ENCODE data around the gene FGF12.

The FGF12 gene

GRCh38 chr3:192675958-192676649 lies 51.2 kb downstream of the FGF12 start:
- DNase-seq, result no peak

- DNase-seq, result no peak
These were observed 71.7 kb downstream of the FGF12 start for GRCh38 chr3:192655628-192656027.

GRCh38 chr3:192655040-192655439 lies 72.3 kb downstream of the FGF12 start:
- no peak for DNase-seq

- DNase-seq, result no peak
These were observed 73.5 kb downstream of the FGF12 start for GRCh38 chr3:192653862-192654261.

- DNase-seq, result no peak
These were observed 74.6 kb downstream of the FGF12 start for GRCh38 chr3:192652727-192653126.

GRCh38 chr3:192651836-192652512 lies 75.4 kb downstream of the FGF12 start:
- no peak for DNase-seq

GRCh38 chr3:192645437-192645836 lies 81.9 kb downstream of the FGF12 start:
- no peak for DNase-seq

GRCh38 chr3:192642651-192643050 lies 84.7 kb downstream of the FGF12 start:
- DNase-seq, result no peak

GRCh38 chr3:192641919-192642318 lies 85.4 kb downstream of the FGF12 start:
- no peak for DNase-seq

- DNase-seq, result no peak
These were observed 87.4 kb downstream of the FGF12 start for GRCh38 chr3:192639987-192640386.

GRCh38 chr3:192637803-192638202 lies 89.5 kb downstream of the FGF12 start:
- no peak for DNase-seq

GRCh38 chr3:192636517-192637444 lies 90.6 kb downstream of the FGF12 start:
- DNase-seq, result no peak

GRCh38 chr3:192629429-192629828 lies 97.9 kb downstream of the FGF12 start:
- no peak for DNase-seq

GRCh38 chr3:192621909-192622308 lies 105.4 kb downstream of the FGF12 start:
- DNase-seq, result no peak

GRCh38 chr3:192620275-192620674 lies 107.1 kb downstream of the FGF12 start:
- DNase-seq, result no peak

- no peak for DNase-seq
These were observed 115.9 kb downstream of the FGF12 start for GRCh38 chr3:192611411-192611810.

GRCh38 chr3:192608726-192609600 lies 118.4 kb downstream of the FGF12 start:
- DNase-seq, result no peak

- DNase-seq, result no peak
These were observed 119.5 kb downstream of the FGF12 start for GRCh38 chr3:192607798-192608197.

- DNase-seq, result no peak
These were observed 129.4 kb downstream of the FGF12 start for GRCh38 chr3:192597913-192598312.

GRCh38 chr3:192597506-192597905 lies 129.8 kb downstream of the FGF12 start:
- no peak for DNase-seq

GRCh38 chr3:192578729-192579128 lies 148.6 kb downstream of the FGF12 start:
- DNase-seq, result no peak

- no peak for DNase-seq
These were observed 149.5 kb downstream of the FGF12 start for GRCh38 chr3:192577811-192578210.

- DNase-seq, result peak; percentile 40
These were observed 150.1 kb downstream of the FGF12 start for GRCh38 chr3:192577271-192577670.
